ENCODE results near the gene SLC9A7.
"Not testable (repeated sequence)": the region's sequence is repeated elsewhere in the genome, so short reads cannot be mapped to it uniquely, and the experiment has no call there.

The SLC9A7 gene

GRCh38 chrX:46754036-46754435 lies 4.9 kb downstream of the SLC9A7 start:
- no peak for DNase-seq (ENCODE audit: low spot score)

DNA sequence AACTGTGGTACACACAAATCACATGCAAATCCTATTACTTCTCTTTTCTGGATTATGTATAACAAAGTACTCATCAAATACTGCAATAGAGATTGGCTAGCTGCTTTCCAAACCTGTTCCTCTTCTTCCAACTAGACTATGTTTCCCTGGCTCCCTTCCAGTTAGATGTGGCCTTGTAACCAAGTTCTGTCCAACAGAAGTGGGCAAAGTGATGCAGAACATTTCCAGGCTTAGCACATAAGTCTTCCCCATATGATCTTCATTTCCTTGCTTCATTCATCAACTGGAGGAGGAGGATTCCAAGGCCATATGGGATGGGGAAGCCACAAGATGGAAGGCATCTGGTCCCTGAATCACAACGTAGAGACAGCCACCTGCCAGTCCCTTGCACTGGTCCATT lies 8.0 kb downstream of the SLC9A7 start:
- no peak for DNase-seq (ENCODE audit: low spot score)

- no peak for DNase-seq (ENCODE audit: low spot score)
Observed at GRCh38 chrX:46744009-46744408, 14.9 kb downstream of the SLC9A7 start.

DNA sequence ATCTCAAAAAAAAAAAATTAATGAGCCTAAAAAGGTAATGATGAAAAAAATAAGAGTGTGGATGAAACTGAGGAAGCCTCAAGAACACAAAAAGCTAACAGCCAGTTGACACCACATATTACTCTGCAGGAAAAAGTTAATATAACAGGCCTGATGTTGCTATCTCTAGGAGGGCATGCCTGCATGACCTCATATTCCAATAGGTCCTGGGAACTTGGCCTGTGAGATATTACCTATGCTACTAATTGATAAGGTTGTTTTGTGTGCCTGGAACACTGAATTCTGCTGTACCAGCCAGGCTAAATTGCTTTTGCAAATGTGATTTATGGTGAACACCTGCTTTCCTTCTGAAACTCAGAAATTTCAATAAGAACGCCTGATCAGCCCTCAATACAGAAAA lies 15.9 kb downstream of the SLC9A7 start:
- no peak for DNase-seq (ENCODE audit: low spot score)

- no peak for DNase-seq (ENCODE audit: low spot score)
Observed at GRCh38 chrX:46739736-46740135, 19.2 kb downstream of the SLC9A7 start.

DNA sequence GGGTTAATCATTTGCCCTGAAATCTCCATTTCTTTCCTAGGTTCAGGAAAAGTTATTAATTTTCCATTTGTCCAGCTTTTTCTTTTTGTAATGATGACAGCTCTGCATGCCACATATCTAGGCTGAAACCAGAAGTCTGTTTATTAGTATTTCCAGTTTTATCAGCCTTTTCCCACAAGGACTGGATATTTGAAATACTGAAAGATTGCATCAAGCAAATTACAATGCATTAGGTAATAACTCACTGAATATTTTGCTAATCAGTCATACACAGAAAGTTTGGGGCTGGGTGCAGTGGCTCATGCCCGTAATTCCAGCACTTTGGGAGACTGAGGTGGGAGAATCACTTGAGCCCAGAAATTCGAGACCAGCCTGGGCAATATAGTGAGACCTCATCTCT lies 21.5 kb downstream of the SLC9A7 start:
- no peak for DNase-seq (ENCODE audit: low spot score)

GRCh38 chrX:46737041-46737440 lies 21.9 kb downstream of the SLC9A7 start:
- DNase-seq (ENCODE audit: low spot score) = no peak

- no peak for DNase-seq (ENCODE audit: low spot score)
Observed at GRCh38 chrX:46735622-46736021, 23.3 kb downstream of the SLC9A7 start.

DNA sequence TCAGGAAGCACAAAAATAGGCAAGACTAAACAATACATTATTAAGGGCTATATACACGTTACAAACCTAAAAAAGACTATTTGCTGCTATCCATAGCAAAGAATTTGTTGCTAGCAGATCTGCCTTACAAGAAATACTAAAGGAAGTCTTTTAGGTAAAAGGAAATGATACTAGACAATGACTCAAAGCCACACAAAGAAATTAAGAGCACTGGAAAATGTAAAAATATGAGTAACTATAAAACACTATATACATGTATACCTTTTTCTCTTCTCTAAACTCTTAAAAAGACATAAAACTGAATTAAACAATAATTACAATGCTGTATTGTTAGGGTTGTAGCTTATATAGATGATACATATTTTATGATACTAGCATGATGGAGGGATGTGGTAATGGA lies 25.7 kb downstream of the SLC9A7 start:
- no peak for DNase-seq (ENCODE audit: low spot score)

DNA sequence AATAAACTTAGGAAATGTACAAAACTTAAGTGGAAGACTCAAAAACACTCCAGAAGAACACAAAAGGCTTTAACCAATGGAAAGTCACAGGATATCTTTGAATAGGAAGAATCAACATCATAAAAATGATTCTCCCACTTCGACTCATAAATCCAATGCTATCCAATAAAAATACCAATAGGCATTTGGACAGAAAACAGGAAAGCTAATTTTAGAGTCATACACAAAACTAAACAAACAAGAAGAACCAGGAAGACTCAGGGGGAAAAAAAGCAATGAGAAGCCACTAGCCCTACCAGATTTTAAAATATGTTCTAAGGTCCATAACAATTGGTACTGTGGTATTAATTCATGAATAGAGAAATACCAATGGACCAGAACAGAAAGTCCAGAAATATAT lies 28.2 kb downstream of the SLC9A7 start:
- DNase-seq (ENCODE audit: low spot score) = no peak

- DNase-seq (ENCODE audit: low spot score) = no peak
Observed at GRCh38 chrX:46727441-46727840, 31.5 kb downstream of the SLC9A7 start.

GRCh38 chrX:46723569-46723927 lies 35.4 kb downstream of the SLC9A7 start:
- DNase-seq (ENCODE audit: low spot score) = not testable (repeated sequence)

GRCh38 chrX:46722742-46723568 lies 36.0 kb downstream of the SLC9A7 start:
- DNase-seq (ENCODE audit: low spot score) = no peak

- no peak for DNase-seq (ENCODE audit: low spot score)
Observed at GRCh38 chrX:46716796-46717195, 42.1 kb downstream of the SLC9A7 start.

GRCh38 chrX:46715997-46716396 lies 42.9 kb downstream of the SLC9A7 start:
- DNase-seq (ENCODE audit: low spot score) = no peak

DNA sequence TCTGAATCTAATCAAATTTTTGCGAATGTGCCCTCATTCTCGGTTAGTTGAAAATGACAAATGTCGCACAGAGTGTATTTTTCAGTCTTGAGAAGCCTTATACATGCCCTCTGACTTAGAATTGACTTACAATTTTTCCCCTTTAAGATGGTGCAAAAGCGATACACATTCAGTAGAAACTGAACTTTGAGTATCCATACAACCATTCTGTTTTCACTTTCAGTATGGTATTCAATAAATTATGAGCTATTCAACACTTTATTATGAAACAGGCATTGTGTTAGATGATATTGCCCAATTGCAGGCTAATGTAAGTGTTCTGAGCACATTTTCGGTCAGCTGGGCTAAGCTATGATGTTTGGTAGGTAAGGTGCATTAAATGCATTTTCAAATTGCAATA lies 43.4 kb downstream of the SLC9A7 start:
- DNase-seq (ENCODE audit: low spot score) = no peak

GRCh38 chrX:46713672-46714490 lies 45.0 kb downstream of the SLC9A7 start:
- no peak for DNase-seq (ENCODE audit: low spot score)

GRCh38 chrX:46712764-46713163 lies 46.2 kb downstream of the SLC9A7 start:
- DNase-seq (ENCODE audit: low spot score) = no peak

GRCh38 chrX:46710927-46711623 lies 47.8 kb downstream of the SLC9A7 start:
- DNase-seq (ENCODE audit: low spot score) = no peak

- DNase-seq (ENCODE audit: low spot score) = no peak
Observed at GRCh38 chrX:46710425-46710824, 48.5 kb downstream of the SLC9A7 start.

GRCh38 chrX:46707274-46707965 lies 51.5 kb downstream of the SLC9A7 start:
- DNase-seq (ENCODE audit: low spot score) = no peak

DNA sequence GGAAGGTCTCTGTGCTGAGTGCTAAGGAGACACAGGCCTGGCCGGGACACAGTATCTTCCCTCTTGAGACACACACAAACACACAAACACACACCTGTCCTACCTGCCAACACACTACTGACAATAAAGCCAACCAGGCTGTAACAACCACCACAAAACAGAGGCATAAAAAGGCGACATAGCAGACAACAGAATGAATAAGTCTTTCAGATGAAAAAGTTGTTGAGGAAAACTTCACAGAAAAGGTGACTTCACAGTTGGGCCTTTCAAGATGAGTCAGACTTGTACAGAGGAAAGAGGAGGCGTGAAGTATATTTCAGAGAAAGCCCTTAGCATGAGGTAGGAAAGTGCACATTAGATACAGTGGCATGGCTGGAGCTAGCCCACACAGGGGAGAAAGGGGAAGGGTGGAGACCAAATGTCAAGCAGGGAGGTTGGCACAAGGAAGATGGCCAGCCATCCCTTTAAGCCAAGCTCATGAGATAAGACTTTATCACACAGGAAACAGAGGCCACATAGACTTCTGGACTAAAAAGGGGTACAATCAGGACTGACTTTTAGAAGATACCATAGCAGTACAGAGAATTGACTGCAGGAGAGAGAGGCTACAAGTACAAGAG lies 54.0 kb downstream of the SLC9A7 start:
- DNase-seq (ENCODE audit: low spot score) = no peak
